ENCODE data around the gene ZNF571.

ZNF571 gene
- 4.8 to 21.6 (median 19.2) reads per million in 3 experiments for total RNA-seq

DNA sequence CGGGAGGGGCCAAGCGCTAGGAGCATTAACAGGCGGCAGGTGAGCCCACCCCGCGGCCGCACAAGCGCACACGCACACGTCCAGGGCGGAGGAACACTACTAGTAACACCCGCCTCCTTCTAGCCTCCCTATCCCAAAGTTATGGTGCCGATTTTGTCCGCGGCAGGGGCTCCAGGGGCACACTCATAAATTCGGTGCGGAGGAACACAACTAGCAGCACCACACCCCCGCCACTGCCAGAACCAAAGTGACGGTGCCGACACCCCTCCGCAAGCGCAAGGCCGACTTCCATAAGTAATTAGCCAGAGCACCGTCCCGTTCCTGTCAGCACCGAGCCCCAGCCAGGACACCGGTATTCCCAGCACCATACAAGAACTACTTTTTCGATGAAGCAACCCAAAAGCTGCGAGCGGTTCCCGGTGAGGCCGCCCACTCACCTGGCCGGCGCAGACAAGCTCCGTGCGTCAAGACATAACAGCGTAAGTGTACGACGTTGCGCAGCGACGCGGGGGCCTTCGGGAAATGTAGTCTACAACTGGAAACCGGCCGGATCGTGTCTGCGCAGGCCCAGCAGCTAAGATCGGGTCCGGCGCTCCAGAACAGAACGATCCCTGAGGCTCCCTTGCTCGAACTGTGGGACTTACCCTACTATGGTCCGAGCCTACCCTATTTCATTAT lies at the start of gene ZNF571, which contains the start of gene ZNF540:
Gene ZNF571, minus strand, starts transcription at position 489 of the 678 bp plus-strand sequence. CDS start 8,116 bp downstream, outside the sequence.
Gene ZNF540, plus strand, starts transcription at position 573 of the 678 bp plus-strand sequence. CDS start 3,572 bp downstream, outside the sequence.
- DNase-seq = peak; percentile 91

GRCh38 chr19:37635076-37636056 lies 40.8 kb upstream of the ZNF571 start:
- no peak for DNase-seq

GRCh38 chr19:37594982-37595382 lies 390 bp upstream of the ZNF571 start:
- DNase-seq = peak; percentile 73

DNA sequence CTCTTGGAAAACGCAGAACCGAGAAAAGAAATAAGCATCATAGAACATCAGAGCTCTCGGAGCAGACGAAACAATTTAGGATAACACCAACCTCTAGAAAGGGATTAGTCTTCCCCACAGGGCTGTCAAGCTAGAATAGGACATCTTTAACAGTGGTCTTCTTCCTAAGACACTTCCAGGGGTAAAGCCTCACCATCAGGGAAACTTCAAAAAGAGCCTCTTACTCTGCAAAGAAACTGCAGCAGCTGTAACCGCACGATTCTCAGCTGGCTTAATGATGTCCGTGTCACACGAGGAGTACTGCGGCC lies 642 bp downstream of the ZNF571 start:
- no peak for DNase-seq

DNA sequence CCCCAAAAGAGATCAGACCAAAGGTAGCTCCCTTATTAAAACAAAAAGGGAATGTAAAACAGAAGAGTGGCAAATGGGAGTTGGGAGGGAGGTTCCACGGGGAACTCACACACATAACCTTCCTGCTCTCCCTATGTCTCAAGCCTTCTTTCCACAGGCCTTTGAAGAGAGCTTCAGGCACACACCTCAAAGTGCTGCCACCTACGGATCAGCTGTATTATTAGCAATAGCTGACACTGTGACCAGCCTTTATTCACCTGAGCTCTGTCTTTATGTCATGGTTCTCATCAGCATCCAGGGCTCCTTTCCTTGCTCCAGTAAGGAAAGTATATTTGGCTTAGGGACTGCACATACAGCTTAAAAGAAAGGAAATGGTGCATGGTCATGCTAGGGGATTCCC lies 11.3 kb downstream of the ZNF571 start:
- DNase-seq = no peak

DNA sequence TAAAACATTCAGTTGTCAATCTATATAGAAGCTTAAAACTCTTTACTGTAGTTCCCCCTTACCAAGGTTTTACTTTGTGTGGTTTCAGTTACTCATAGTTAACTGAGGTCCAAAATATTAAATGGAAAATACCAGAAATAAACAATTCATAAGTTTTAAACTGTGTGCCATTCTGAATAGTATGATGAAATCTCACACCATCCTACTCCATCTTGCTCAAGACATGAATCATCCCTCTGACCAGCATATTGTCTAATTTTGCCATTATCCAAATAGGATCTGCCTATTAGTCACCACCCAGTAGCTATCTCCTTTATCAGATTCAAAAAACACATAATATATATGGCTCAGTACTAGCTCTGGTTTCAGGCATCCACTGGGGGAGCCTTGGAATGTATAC lies 22.4 kb downstream of the ZNF571 start:
- DNase-seq = no peak

DNA sequence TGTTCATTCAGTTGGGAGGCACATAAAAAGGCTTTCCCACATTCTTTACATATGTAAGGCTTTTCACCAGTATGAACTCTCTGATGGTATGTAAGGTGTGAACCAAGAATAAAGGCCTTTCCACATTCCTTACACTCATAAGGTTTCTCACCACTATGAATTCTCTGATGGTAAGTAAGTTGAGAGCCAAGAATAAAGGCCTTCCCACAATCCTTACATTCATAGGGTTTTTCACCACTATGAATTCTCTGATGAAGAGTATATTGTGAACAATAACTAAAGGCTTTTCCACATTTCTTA lies 29.3 kb downstream of the ZNF571 start:
- no peak for DNase-seq

DNA sequence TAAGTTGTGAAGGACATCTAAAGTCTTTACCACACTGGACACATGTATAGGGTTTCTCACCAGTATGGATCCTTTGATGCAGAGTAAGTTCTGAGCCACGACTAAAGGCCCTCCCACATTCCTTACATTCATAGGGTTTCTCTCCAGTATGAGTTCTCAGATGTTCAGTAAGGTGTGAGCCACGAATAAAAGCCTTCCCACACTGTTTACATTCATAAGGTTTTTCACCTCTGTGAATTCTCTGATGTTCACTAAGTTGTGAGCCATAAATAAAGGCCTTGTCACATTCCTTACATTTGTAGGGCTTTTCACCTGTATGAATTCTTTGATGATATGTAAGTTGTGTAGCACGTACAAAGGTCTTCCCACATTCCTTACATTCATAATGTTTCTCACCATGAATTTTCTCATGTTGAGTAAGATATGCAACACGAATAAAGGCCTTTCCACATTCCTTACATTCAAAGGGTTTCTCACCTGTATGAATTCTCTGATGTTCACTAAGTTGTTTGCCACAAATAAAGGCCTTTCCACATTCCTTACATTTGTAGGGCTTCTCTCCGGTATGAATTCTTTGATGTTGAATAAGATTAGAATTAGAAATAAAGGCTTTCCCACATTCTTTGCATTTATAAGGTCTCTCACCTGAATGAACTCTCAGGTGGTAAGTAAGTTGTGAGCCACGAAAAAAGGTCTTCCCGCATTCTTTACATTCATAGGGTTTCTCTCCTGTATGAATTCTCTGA lies 29.8 kb downstream of the ZNF571 start:
- DNase-seq = no peak

- no peak for DNase-seq
Observed at GRCh38 chr19:37563518-37563917, 31.1 kb downstream of the ZNF571 start.

GRCh38 chr19:37551129-37551993 lies 43.2 kb downstream of the ZNF571 start:
- peak; percentile 73 for DNase-seq

- DNase-seq = no peak
Observed at GRCh38 chr19:37537391-37537947, 57.1 kb downstream of the ZNF571 start.

DNA sequence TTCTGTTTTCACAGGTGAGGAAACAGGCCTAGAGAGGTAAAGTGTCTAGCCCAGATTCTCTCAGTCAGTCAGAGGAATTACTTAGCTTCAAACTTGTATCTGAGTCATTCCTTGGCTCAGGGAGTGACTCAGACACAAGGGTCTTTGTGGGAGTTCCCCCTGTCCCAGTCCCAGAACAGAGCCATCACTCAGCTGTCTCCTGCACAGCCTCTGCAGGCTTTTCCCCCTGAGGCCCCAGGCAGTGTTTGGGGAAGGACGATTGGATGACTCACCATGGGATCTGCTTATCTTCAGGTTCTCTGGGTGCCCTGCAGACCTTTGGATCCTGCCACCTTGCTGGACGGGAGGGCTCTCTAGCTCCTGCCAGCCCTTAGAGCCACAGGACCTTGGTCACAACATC lies 74.7 kb downstream of the ZNF571 start:
- no peak for DNase-seq
